HG03460 (cell line): ENCODE results near the gene RPL22.

ENCODE experiments used
- ATAC-seq: cut with Tn5 transposase; IDR thresholded peaks from one replicate; pipeline ENCODE4 v1.9.1; 2021; ENCODE audit not compliant: unreplicated experiment

The RPL22 gene

GRCh38 chr1:6199298-6200187, at the start of gene RPL22:
Gene RPL22 (minus strand): TSS chr1:6199595. CDS start chr1:6199573, 22 bp downstream.
- ATAC-seq, result peak; percentile 97

- no peak for ATAC-seq
Observed at GRCh38 chr1:6248161-6248776, 48.9 kb upstream of the RPL22 start.

GRCh38 chr1:6247651-6248050, 48.3 kb upstream of the RPL22 start:
- ATAC-seq, result no peak

- ATAC-seq, result no peak
Observed at GRCh38 chr1:6246497-6247467, 47.4 kb upstream of the RPL22 start.

GRCh38 chr1:6245869-6246496, 46.6 kb upstream of the RPL22 start:
- ATAC-seq, result no peak

- peak; percentile 65 for ATAC-seq
Observed at GRCh38 chr1:6245086-6245868, 45.9 kb upstream of the RPL22 start.

GRCh38 chr1:6244401-6245049, 45.1 kb upstream of the RPL22 start:
- ATAC-seq, result no peak

- no peak for ATAC-seq
Observed at GRCh38 chr1:6243993-6244392, 44.6 kb upstream of the RPL22 start, which contains the start of gene HES3. Gene HES3 (plus strand): TSS chr1:6244179. CDS start chr1:6244366, 187 bp downstream.

GRCh38 chr1:6243053-6243834, 43.8 kb upstream of the RPL22 start:
- no peak for ATAC-seq

GRCh38 chr1:6241887-6242740, 42.7 kb upstream of the RPL22 start:
- ATAC-seq, result no peak

- no peak for ATAC-seq
Observed at GRCh38 chr1:6241107-6241886, 41.9 kb upstream of the RPL22 start.

- ATAC-seq, result no peak
Observed at GRCh38 chr1:6239950-6240768, 40.8 kb upstream of the RPL22 start.

GRCh38 chr1:6239213-6239752, 39.9 kb upstream of the RPL22 start:
- no peak for ATAC-seq

- no peak for ATAC-seq
Observed at GRCh38 chr1:6237093-6237492, 37.7 kb upstream of the RPL22 start.

GRCh38 chr1:6235296-6235677, 35.9 kb upstream of the RPL22 start:
- ATAC-seq, result no peak
